Cardiac septum (tissue), 1 donor: ENCODE measurements around the gene NGEF. TPM values are rescaled to one million over a fixed set of nuclear protein-coding genes. Genes with fewer than 3 reads are reported as not detected.
"Not testable (repeated sequence)": the region's sequence is repeated elsewhere in the genome, so short reads cannot be mapped to it uniquely, and the experiment has no call there.

Experiments
- DNase-seq: peaks from one replicate; pipeline ENCODE4 v3.0.0-alpha.2; 2020; ENCODE audit warnings: low spot score
- intact Hi-C: fragments of 100-400 bp; cut with DNase I; formaldehyde crosslinking; loops from one replicate; pipeline ENCODE4 v1.14.0; 2022
- total RNA-seq: library from RNA; stranded (reverse); fragmentation: NEBNext Ultra II Directional; extraction: Animal tissue kit (Norgen Biotek cat#: 25700); gene quantifications from one replicate; pipeline ENCODE4 v1.2.1, GENCODE V29; 2021
- donor health status: DM: no; HTN: no; CAD: no.

NGEF gene
- total RNA-seq, 1 donor from 2014 or later: 0.24 TPM

DNA sequence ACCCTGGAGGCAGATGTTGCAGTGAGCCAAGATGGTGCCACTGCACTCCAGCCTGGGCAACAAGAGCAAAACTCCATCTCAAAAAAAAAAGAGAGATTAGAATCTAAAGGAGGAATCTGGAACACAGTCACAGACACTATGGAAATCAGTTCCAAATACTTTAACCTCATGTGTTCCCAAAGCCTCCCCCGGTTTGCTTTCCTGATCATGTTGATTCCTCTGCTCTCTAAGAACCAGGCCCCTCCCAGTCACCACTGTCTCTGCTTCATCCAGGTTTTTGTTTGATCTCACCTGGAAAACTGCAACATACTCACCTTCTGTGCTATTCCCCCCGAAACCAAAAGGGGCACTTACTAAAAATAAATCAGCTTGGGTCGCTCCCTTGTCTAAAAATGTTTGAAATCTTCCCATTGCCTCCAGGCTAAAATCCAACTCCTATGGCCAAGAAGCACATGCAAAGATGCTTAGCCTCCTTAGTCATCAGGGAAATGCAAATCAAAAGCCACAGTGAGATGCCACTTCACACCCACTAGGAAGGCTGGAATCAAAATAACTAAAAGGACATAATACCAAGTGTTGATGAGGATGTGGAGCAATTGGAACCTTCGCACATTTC lies 13.2 kb upstream of the NGEF start:
- intact Hi-C loops: no loop called here
- no peak for DNase-seq

DNA sequence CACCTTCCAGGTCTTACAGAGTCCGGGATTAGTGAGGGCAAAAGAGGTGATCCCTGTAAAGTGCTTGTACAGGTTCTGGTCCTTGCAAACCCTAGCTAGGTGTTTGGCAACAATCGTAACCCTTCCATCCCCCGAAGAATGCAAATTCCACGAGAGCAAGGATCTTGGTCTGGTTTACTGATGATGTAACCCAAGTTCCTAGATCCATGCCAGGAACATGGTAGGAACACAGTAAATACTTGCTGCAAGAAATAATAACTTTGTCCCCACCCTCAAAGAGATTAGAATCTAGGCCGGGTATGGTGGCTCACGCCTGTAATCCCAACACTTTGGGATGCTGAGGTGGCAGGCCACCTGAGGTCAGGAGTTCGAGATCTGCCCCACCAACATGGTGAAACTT lies 12.7 kb upstream of the NGEF start:
- DNase-seq: no peak
- intact Hi-C loops: no loop called here

DNA sequence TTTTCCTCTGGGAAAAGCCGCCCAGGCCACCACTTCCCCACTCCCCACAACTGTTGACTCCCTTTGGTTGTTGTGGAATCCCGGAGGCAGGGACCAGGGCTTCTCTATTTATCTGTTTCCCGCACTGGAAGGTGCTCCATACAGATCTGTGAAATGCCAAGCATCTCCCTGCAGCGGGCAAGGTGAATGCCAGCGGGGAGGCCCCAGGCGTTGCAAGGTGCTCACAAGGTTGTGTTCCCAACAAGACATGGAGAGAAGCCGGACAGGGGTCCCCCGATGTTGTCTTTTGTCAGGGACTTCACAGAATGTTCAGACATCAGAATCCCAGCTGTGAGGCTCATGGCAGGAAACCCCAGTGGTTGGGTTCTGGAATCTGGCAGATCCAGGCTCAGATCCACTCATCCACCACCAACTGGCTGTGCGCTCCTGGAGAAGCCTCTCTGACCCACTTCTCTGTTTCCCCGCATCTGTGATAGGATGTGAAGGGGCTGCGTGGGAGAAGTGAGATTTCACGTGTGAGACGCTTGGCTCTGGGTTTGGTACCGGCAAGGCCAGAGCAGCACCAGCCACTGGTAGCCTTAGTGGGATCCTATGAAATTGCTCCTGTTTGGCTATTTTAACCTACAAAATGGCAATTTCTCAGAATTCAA lies 10.8 kb upstream of the NGEF start:
- DNase-seq: no peak
- intact Hi-C loops: no loop called here

- intact Hi-C loops: no loop called here
- DNase-seq: no peak
These were observed 10.1 kb upstream of the NGEF start for GRCh38 chr2:233023007-233023760.

DNA sequence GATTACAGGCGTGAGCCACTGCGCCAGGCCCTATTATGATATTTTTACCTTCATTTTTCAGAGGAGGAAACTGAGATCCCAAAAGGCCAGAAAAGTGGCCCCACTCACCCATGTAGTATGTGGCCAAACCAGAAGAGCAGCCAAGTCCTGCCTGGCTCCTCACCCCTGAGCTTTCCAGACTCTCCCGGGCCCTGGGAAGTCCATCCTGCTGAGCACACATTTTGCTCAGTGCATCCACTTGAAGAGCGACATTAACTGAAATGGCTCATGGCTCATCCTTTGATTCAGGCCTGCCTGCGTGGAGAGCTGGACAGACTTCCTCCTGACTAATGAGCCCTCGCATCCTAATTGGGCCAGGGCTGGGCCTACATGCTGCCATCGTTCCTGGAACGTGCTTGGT lies 9.5 kb upstream of the NGEF start:
- no peak for DNase-seq
- intact Hi-C loops: no loop called here

DNA sequence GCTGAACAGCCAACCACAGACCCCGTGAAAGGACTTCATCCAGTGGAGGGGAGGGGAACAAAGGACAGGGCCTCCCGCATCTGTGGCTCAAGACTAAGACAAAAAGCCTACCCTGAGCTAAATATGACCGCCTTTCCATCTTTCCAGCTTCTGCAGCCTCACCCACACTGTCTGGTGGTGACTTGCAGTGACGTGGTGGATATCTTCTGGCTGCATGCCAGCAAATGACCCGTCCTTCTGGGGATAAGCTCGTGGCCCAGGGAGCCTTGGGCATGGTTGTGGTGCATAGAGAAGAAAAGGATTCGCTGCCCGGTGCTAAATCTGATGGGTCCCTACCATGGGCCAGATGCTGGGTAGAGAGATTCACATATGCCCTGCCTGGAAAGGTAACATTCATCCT lies 8.7 kb upstream of the NGEF start:
- intact Hi-C loops: no loop called here
- no peak for DNase-seq

DNA sequence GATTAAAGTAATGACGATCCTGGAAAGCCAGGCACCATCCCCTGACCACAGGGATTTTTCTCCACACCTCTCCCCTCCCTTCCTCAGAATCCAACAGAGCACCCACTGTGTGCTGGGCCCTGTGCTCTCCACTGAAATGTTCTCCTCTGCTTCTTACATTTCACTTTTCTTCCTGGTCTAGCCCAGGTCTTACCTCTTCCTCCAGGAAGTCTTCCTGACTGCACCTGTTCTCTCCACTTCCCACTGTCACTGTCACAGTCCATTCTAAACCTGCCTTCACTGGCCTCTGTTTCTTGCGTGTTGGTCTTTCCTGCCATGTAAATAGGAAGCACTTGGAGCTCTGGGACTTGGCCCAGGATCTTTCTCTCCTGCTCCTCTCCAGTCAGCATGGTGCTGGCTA lies 7.4 kb upstream of the NGEF start:
- no peak for DNase-seq
- intact Hi-C loops: no loop called here

- intact Hi-C loops, DNase-seq: not testable (repeated sequence)
These were observed 6.6 kb upstream of the NGEF start for GRCh38 chr2:233019610-233020009.

- intact Hi-C loops: no loop called here
- DNase-seq: no peak
These were observed 4.9 kb upstream of the NGEF start for GRCh38 chr2:233017947-233018346.

- DNase-seq: no peak
- intact Hi-C loops: no loop called here
These were observed 2.1 kb upstream of the NGEF start for GRCh38 chr2:233015019-233015645.

DNA sequence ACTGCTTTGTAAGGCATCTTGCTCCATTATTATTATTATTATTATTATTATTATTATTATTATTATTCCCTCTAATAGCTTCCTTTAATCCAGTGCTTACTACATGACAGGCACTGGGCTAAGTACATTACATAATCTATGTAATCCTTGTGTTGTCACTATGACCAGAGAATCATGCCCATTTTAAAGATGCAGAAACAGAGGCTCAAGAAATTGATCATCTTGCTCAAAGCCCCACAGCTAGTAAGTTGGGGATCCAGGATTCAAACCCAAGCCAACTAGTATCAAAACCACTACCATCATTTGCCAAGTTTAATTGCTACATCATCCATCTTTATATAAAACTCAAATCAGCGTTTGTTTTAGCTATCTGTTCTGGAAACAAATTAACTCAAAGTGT lies 594 bp upstream of the NGEF start:
- DNase-seq: no peak
- intact Hi-C loops: no loop called here

- intact Hi-C loops: no loop called here
These were observed 620 bp downstream of the NGEF start for GRCh38 chr2:233012301-233012971.

DNA sequence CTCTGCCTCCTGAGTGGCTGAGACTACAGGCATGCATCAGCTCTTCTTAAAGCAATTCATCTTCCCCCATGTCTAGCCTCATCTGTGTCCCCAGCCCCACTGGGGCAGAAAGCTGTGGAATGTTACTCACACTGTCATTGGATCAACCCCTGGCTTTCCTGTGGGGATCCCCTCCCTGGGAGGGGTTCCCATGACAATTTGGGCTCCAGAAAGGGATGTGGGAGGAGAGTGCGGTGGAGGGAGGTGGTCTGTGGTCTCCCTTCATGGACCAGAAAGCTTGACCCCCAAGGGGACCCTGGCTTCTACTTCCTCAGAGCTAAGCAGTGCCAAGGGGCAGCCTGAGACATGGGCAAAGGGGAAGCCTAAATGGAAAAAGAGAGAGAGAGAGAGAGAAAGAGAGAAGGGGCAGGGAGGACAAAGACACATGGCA lies 1.3 kb downstream of the NGEF start:
- no peak for DNase-seq
- intact Hi-C loops: no loop called here

More at GRCh38 chr2:233012301-233012971, 620 bp downstream of the NGEF start:
- no peak for DNase-seq

- intact Hi-C loops: no loop called here
- no peak for DNase-seq
These were observed 1.8 kb downstream of the NGEF start for GRCh38 chr2:233011268-233011650.

DNA sequence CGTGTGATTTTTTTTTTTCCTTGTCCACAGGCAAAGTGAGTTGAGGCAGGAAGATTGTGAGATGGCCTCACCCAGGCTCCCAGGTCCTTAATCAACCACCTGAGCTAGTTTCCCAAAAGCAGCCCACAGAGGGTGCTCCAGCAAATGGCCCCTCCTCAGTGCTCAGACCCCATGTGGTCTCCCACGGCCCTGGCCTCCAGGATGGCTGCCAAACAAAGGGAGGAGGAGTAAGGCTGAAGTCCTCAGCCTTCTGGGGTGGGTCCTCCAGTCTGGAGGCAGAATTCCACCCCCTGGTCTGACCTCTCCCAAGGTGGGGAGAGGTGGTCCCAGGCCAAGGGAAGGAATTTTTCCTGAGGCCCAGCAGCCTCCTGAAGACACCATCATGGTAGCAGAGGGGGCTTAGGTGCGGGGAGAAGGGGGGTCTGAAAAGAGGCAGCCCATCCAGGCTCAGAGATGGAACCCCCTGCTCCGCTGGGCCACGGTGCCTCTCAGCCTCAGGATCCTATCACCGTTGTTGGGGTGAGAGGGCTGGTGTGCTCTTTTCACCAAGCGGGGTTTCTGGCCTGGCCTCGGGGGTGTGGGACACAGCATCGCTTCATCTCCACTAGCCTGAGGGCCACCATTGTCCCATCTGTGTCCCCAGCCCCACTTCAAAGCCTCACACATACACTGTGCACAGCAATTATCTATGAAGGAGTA lies 2.3 kb downstream of the NGEF start:
- DNase-seq: no peak
- intact Hi-C loops: no loop called here

GRCh38 chr2:233009661-233010060 lies 3.4 kb downstream of the NGEF start:
- no peak for DNase-seq
- intact Hi-C loops: no loop called here

DNA sequence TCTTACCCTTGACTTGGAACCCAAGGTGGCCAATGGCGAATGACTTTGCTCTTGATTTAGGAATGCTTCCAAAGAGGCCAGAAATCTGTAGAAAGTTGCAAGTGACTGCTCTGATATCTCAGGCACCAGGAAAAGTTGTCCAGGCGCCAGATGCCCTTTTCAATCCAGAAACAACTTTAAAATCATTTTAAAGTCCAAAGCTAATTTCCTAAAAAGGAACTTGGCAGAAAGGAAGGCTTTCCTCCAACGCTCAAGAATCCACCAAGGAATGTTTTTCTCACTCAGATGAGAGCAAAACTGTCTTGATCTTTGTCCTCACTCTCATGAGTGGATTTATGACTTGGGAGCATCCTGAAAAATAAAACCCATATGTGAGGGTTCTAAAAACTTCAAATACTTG lies 5.3 kb downstream of the NGEF start:
- DNase-seq: no peak
- intact Hi-C loops: no loop called here

DNA sequence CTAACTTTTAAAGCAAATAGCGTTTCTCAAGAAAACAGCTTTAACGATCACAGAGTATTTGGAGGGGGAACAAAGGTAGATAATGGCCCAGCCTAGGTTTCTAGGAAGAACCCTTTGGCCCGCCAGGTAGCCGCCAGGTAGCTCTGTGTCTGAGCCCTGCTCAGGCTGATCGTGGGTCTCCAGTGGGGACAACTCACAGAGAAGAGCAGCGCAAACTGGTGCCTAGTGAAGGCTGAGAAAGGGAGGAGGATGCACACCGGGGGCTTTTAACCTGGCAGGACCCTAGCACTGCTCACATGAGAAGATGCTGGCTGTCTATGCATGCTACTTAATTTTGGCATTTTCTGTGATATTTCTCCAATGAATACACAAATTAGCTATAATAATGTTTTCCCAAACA lies 5.8 kb downstream of the NGEF start:
- no peak for DNase-seq
- intact Hi-C loops: no loop called here

GRCh38 chr2:233006648-233007047 lies 6.4 kb downstream of the NGEF start:
- intact Hi-C loops: no loop called here

More at GRCh38 chr2:233006648-233007047, 6.4 kb downstream of the NGEF start:
- no peak for DNase-seq
